ENCODE results near the gene LAMA5.
A peak's percentile ranks its signal among the peaks of the same experiment; 100 is the strongest.
"Not testable (repeated sequence)": the region's sequence is repeated elsewhere in the genome, so short reads cannot be mapped to it uniquely, and the experiment has no call there.

LAMA5 gene

GRCh38 chr20:62387933-62388635 lies 21.0 kb upstream of the LAMA5 start:
- DNase-seq = no peak

- DNase-seq = no peak
Measured at GRCh38 chr20:62387219-62387913, 20.3 kb upstream of the LAMA5 start.

- peak; percentile 94 for DNase-seq
Measured at GRCh38 chr20:62386383-62387218, 19.5 kb upstream of the LAMA5 start, which contains the start of gene RPS21. Gene RPS21, plus strand, starts transcription at chr20:62387103. Its CDS starts 236 bp downstream, at chr20:62387339.

GRCh38 chr20:62382306-62383198 lies 15.4 kb upstream of the LAMA5 start:
- DNase-seq = peak; percentile 79

- no peak for DNase-seq
Measured at GRCh38 chr20:62381842-62382241, 14.7 kb upstream of the LAMA5 start.

GRCh38 chr20:62381202-62381797 lies 14.2 kb upstream of the LAMA5 start:
- DNase-seq = no peak

- DNase-seq = no peak
Measured at GRCh38 chr20:62378215-62378614, 11.1 kb upstream of the LAMA5 start.

- DNase-seq = no peak
Measured at GRCh38 chr20:62377615-62378178, 10.6 kb upstream of the LAMA5 start.

GRCh38 chr20:62377064-62377461 lies 10.0 kb upstream of the LAMA5 start:
- no peak for DNase-seq

- no peak for DNase-seq
Measured at GRCh38 chr20:62376112-62377063, 9.3 kb upstream of the LAMA5 start.

GRCh38 chr20:62374331-62375152 lies 7.4 kb upstream of the LAMA5 start:
- DNase-seq = no peak

- not testable (repeated sequence) for DNase-seq
Measured at GRCh38 chr20:62373631-62374179, 6.6 kb upstream of the LAMA5 start.

- DNase-seq = no peak
Measured at GRCh38 chr20:62372042-62372993, 5.2 kb upstream of the LAMA5 start.

- DNase-seq = no peak
Measured at GRCh38 chr20:62371588-62372041, 4.5 kb upstream of the LAMA5 start.

- DNase-seq = no peak
Measured at GRCh38 chr20:62370807-62371587, 3.9 kb upstream of the LAMA5 start.

- DNase-seq = no peak
Measured at GRCh38 chr20:62370115-62370806, 3.1 kb upstream of the LAMA5 start.

- no peak for DNase-seq
Measured at GRCh38 chr20:62369815-62370114, 2.7 kb upstream of the LAMA5 start.

Data from CD4-positive, alpha-beta T cell treated with Interferon gamma for 1 hour (primary cell).